Measurements from ENCODE around the gene SLC38A2. TPM values are rescaled to one million over a fixed set of nuclear protein-coding genes. Genes with fewer than 3 reads are reported as not detected.
A peak's percentile ranks its signal among the peaks of the same experiment; 100 is the strongest.

The SLC38A2 gene
- polyA plus RNA-seq, 3 donors from 2014 or later = 52.6 to 116 (median 92.7) TPM

DNA sequence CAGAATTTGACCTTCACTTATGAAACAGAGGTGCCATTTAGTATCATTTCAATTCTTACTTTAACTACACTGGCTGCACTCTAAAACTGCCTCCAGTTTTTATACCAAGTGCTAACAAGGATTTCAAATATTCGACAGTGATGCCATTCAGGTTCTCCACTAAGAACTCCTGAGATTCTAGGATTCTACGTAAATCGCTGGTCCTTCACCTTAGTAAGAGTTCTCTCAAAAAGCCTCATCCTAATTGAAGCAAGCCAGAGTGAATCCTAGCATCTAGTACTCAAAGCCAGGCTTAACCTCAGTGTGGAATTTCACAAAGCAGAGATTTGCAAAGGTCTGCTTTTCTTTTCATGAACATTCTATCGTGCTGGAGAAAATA lies 3.5 kb downstream of the SLC38A2 start:
- DNase-seq = no peak
- Mint-ChIP-seq H3K4me3 (peak overlapping the region; percentile 98 to 100 (median 99)), H3K4me1 (peaks cover 75 to 85% of the 10 kb centered on the region in 2 donors), H3K27me3 (ENCODE audit: low read depth in 3 of 3) (peaks cover 21 to 40% (median 29%) of the 10 kb centered on the region in 3 donors), H3K9me3 (no peaks in the 10 kb centered on the region), H3K27ac (peak overlapping the region; percentile 67 to 99 (median 98)), H3K36me3 (peaks cover 11 to 57% (median 42%) of the 10 kb centered on the region in 3 donors)

DNA sequence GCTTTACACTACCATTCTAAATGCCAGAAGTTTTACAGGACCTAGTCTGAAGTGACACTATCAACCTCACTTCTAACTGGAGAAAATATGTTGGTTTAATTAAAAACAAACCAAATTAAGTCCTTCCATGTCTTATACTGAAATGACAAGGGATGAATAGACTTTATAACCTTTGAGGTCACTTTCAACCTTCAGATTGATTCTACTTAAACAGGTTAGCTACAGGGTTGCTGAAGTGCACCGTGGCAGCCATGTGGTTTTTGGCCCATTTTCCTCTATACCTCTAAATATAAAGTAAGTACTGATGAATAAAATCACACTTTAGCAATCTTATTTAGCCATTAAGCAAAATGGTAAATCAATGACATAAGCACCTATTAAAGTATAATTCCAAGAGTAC lies 3.9 kb downstream of the SLC38A2 start:
- Mint-ChIP-seq H3K27ac (peak overlapping the region; percentile 67 to 99 (median 98)), H3K4me1 (peaks cover 73 to 85% of the 10 kb centered on the region in 2 donors), H3K9me3 (no peaks in the 10 kb centered on the region), H3K4me3 (peak overlapping the region; percentile 98 to 100 (median 99)), H3K36me3 (peaks cover 15 to 61% (median 42%) of the 10 kb centered on the region in 3 donors), H3K27me3 (ENCODE audit: low read depth in 3 of 3) (peaks cover 21 to 38% (median 29%) of the 10 kb centered on the region in 3 donors)
- no peak for DNase-seq

GRCh38 chr12:46368138-46368537 lies 4.4 kb downstream of the SLC38A2 start:
- Mint-ChIP-seq H3K4me3 (peak overlapping the region; percentile 98 to 100 (median 99)), H3K4me1 (peaks cover 72 to 85% of the 10 kb centered on the region in 2 donors), H3K36me3 (peaks cover 20 to 66% (median 42%) of the 10 kb centered on the region in 3 donors), H3K27me3 (ENCODE audit: low read depth in 3 of 3) (peaks cover 21 to 34% (median 29%) of the 10 kb centered on the region in 3 donors), H3K9me3 (no peaks in the 10 kb centered on the region), H3K27ac (peak overlapping the region; percentile 67 to 99 (median 79))
- no peak for DNase-seq

DNA sequence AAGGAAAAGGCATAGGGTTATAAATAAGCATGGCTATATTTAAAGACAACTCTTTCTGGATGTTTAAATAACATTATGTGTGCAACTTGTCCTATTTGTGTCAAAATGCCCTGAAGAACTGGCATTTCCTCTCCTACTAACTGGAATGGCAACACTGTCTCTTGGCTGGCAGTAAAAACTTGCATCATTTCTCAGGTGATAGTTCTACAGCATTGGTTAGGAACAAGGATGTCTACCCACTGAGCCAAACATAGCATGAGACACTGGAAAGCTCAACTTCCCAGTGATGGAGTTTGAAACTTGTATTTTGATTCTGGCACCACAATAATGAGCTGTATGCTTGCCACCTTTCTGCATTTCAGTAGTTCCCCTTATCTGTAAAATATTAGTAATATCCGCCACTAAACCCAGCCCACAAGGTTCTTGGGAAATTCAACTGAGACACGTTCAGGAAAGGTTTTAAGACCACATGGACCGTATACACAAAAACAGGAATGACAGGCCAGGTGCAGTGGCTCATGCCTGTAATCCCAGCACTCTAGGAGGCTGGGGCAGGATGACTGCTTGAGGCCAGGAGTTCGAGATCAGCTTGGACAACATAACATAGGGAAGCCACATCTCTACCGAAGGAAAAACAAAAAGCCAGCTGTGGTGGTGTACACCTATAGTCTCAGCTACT lies 5.1 kb downstream of the SLC38A2 start:
- Mint-ChIP-seq H3K9me3 (no peaks in the 10 kb centered on the region), H3K36me3 (peaks cover 26 to 72% (median 48%) of the 10 kb centered on the region in 3 donors), H3K4me1 (peaks cover 75 to 88% of the 10 kb centered on the region in 2 donors), H3K4me3 (peak overlapping the region; percentile 98 to 100 (median 99)), H3K27me3 (ENCODE audit: low read depth in 3 of 3) (peaks cover 16 to 27% (median 24%) of the 10 kb centered on the region in 3 donors), H3K27ac (peak overlapping the region; percentile 67 to 99 (median 79))
- no peak for DNase-seq

- DNase-seq = no peak
- H3K4me1 Mint-ChIP-seq = peaks cover 80 to 95% of the 10 kb centered on the region in 2 donors
Observed at GRCh38 chr12:46366771-46367170, 5.8 kb downstream of the SLC38A2 start.

DNA sequence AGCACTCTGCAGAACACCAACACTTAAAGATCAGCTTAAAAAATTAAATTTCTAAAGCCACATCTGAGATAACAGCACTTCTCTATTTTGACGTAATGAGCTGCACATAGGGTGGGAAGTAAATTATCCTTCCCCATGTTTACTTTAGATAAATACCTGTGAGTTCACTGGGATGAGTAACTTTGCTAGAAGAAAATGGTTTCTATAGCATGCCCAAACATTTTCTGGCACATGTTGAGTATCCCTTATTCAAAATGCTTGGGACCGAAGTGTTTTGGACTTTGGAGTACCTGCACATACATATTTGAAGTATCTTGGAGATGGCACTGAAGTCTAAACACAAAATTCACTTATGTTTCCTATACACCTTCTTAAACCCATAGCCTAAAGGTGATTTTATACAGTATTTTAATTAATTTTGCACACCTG lies 6.6 kb downstream of the SLC38A2 start:
- Mint-ChIP-seq H3K27me3 (ENCODE audit: low read depth in 3 of 3) (peaks cover 2 to 12% (median 9%) of the 10 kb centered on the region in 3 donors), H3K36me3 (peaks cover 32 to 82% (median 53%) of the 10 kb centered on the region in 3 donors), H3K4me3 (peak overlapping the region in 2 of 5 donors; percentile 7 to 57), H3K4me1 (peaks cover 81 to 100% of the 10 kb centered on the region in 2 donors), H3K9me3 (no peaks in the 10 kb centered on the region), H3K27ac (peak overlapping the region in 5 of 6 donors; percentile 55 to 66 (median 63))
- DNase-seq = no peak

More at GRCh38 chr12:46366771-46367170, 5.8 kb downstream of the SLC38A2 start:
- H3K9me3 Mint-ChIP-seq = no peaks in the 10 kb centered on the region
- peak overlapping the region in 2 of 5 donors; percentile 98 to 99 for H3K4me3 Mint-ChIP-seq
- H3K27ac Mint-ChIP-seq = peak overlapping the region in 4 of 6 donors; percentile 19 to 99 (median 82)
- peaks cover 10 to 20% (median 17%) of the 10 kb centered on the region in 3 donors for H3K27me3 Mint-ChIP-seq (ENCODE audit: low read depth in 3 of 3)
- peaks cover 30 to 78% (median 51%) of the 10 kb centered on the region in 3 donors for H3K36me3 Mint-ChIP-seq

GRCh38 chr12:46364777-46365580 lies 7.6 kb downstream of the SLC38A2 start:
- Mint-ChIP-seq H3K9me3 (no peaks in the 10 kb centered on the region), H3K4me1 (peaks cover 77 to 97% of the 10 kb centered on the region in 2 donors), H3K27ac (peak overlapping the region; percentile 66 to 84 (median 78)), H3K36me3 (peaks cover 33 to 78% (median 49%) of the 10 kb centered on the region in 3 donors), H3K27me3 (ENCODE audit: low read depth in 3 of 3) (peaks cover 0 to 3% (median 3%) of the 10 kb centered on the region in 3 donors), H3K4me3 (peak overlapping the region in 3 of 5 donors; percentile 47 to 56 (median 50))
- DNase-seq = no peak

DNA sequence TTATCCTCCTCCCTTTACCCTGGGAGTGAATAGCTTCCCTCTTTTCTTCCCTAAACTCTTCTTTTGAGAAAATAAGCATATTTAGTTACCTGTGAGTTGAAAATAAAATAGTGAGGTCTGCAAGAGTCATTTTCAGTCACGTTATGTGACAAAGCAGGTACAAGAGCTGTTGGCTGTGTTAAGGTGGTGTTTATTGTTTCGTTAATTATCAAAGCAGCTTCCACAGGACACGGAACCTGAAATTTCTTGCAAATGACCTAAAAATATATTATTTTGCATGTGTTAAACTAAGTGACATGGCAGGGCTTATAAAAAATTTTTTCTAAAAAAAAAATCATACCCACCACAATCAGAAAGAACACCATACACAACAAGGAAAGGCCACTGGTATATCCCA lies 8.3 kb downstream of the SLC38A2 start:
- Mint-ChIP-seq H3K27ac (peak overlapping the region in 5 of 6 donors; percentile 2 to 72 (median 17)), H3K4me3 (peak overlapping the region in 1 of 5 donors; percentile 17), H3K9me3 (no peaks in the 10 kb centered on the region), H3K36me3 (peaks cover 35 to 78% (median 51%) of the 10 kb centered on the region in 3 donors), H3K4me1 (peaks cover 73 to 97% of the 10 kb centered on the region in 2 donors), H3K27me3 (ENCODE audit: low read depth in 3 of 3) (peaks cover 0 to 3% (median 3%) of the 10 kb centered on the region in 3 donors)
- DNase-seq = no peak

DNA sequence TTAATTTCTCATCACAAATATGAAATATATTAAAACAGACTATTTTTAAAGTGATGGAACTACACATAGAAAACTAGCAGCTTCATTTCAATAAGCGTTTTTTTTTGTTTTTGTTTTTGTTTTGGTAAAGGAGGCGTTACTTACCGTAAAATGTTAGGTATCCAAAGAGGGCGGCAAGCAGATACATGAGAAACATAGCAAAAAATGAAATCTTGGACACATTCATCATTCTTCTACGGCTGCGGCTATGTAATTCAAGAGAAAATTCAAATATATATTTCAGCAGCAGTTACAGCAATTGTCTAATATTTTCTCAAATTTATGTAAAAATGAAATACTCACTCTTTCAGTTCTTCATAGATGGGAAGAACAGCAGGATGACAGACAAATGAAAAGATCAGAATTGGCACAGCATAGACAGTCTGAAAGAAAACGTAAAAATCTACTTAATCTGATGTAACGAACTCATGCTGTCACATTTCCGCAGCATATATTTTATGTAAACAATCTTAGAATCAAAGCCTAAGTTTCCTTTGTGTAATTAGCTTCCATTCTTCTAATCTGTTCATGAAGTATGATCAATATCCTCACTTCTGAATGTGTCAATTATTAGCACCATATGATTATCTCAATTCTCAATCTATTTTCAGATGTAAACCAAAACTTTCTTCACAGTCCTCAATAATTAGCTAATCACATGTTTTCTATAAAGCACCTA lies 8.8 kb downstream of the SLC38A2 start:
- Mint-ChIP-seq H3K27me3 (ENCODE audit: low read depth in 3 of 3) (peaks cover 0 to 5% (median 3%) of the 10 kb centered on the region in 3 donors), H3K27ac (peak overlapping the region in 5 of 6 donors; percentile 2 to 88 (median 17)), H3K4me3 (peak overlapping the region in 1 of 5 donors; percentile 17), H3K9me3 (no peaks in the 10 kb centered on the region), H3K36me3 (peaks cover 40 to 80% (median 57%) of the 10 kb centered on the region in 3 donors), H3K4me1 (peaks cover 68 to 97% of the 10 kb centered on the region in 2 donors)
- DNase-seq = no peak

DNA sequence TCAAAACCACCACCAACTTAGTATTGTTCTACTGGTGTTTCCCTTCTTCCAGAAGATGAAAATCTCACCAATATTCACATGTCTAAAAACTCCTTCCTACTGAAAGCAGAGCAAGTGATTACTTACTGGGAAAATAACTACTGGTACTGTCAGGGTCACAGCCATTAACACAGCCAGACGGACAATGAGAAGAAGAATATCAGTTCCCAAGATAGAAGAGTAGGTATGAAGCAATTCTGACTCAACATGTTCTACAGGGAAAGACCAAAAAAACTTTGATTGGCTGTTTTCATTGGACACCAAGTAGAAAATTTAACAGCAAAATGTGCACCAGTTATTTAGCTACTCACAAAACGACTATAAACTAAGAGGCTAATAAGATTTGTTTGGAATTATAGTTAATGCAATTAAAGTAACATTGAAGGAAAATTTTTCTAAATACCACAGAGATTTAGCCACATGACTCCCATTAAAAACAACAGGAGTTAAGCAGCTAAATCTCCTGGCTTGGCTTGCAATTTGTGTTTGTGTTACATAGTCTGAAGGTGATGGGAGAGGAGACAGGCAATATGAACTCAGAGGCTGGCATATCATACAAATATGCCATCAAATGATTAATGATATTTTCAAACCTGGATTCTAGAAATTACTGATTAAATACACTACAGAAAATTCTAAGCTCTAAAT lies 9.5 kb downstream of the SLC38A2 start:
- Mint-ChIP-seq H3K27ac (peak overlapping the region; percentile 30 to 88 (median 72)), H3K36me3 (peaks cover 44 to 83% (median 56%) of the 10 kb centered on the region in 3 donors), H3K4me3 (peak overlapping the region in 4 of 5 donors; percentile 2 to 43 (median 19)), H3K27me3 (ENCODE audit: low read depth in 3 of 3) (peaks cover 0 to 7% (median 3%) of the 10 kb centered on the region in 3 donors), H3K9me3 (no peaks in the 10 kb centered on the region), H3K4me1 (peaks cover 63 to 93% of the 10 kb centered on the region in 2 donors)
- DNase-seq = no peak

DNA sequence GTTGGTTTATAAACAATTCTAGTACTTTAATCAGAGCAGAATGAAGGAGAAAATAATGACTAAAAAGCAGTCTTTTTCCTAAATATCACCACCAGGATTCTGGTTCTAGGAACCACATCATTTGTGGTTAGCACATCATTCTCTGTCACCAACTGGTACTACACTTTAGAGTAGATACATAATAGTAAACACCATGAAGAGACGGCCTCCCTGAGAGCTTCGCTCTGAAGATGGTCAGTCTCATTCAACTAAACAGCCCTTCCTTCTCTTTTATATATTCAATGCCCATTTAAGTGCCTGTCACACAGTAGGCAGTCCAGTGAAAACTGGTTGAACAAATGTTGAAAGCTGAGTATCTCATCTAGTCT lies 10.9 kb downstream of the SLC38A2 start:
- peaks cover 44 to 70% (median 44%) of the 10 kb centered on the region in 3 donors for H3K36me3 Mint-ChIP-seq
- peak overlapping the region in 2 of 5 donors; percentile 0 to 9 for H3K4me3 Mint-ChIP-seq
- no peaks in the 10 kb centered on the region for H3K9me3 Mint-ChIP-seq
- H3K27ac Mint-ChIP-seq = peak overlapping the region; percentile 68 to 93 (median 88)
- H3K27me3 Mint-ChIP-seq (ENCODE audit: low read depth in 3 of 3) = peaks cover 0 to 10% (median 0%) of the 10 kb centered on the region in 3 donors
- DNase-seq = no peak
- H3K4me1 Mint-ChIP-seq = peaks cover 51 to 79% of the 10 kb centered on the region in 2 donors

- no peak for DNase-seq
Observed at GRCh38 chr12:46360908-46361666, 11.5 kb downstream of the SLC38A2 start.

More at GRCh38 chr12:46360908-46361666, 11.5 kb downstream of the SLC38A2 start:
- H3K9me3 Mint-ChIP-seq = no peaks in the 10 kb centered on the region
- H3K4me3 Mint-ChIP-seq = peak overlapping the region in 2 of 5 donors; percentile 24 to 46
- H3K27ac Mint-ChIP-seq = peak overlapping the region; percentile 68 to 93 (median 88)
- peaks cover 48 to 74% of the 10 kb centered on the region in 2 donors for H3K4me1 Mint-ChIP-seq
- H3K27me3 Mint-ChIP-seq (ENCODE audit: low read depth in 3 of 3) = peaks cover 0 to 10% (median 0%) of the 10 kb centered on the region in 3 donors
- peaks cover 44 to 67% (median 44%) of the 10 kb centered on the region in 3 donors for H3K36me3 Mint-ChIP-seq
